Heart left ventricle (tissue), 16 donors: ENCODE data around the gene PALM. TPM values are rescaled to one million over a fixed set of nuclear protein-coding genes. Genes with fewer than 3 reads are reported as not detected.

ENCODE experiments used
- ATAC-seq, 4 donors: fragments of 200-7000 bp; cut with Tn5 transposase; one replicate each; pipeline ENCODE4 v1.9.1; 2020 to 2022; ENCODE audit warnings: moderate library complexity in 4 of 4, mild to moderate bottlenecking in 3 of 4, moderate number of reproducible peaks in 1 of 4
- DNase-seq, 5 donors: peaks; one replicate each; pipeline ENCODE4 v3.0.0-alpha.2; 2020
- H3K27ac ChIP-seq, 12 donors: fragments of 200-600 bp; sonication (generic) in 4 of 12; one replicate each; pipeline versions ENCODE4 v1.5.0 to v1.8.0; 2016 to 2022; ENCODE audit warnings: mild to moderate bottlenecking in 2 of 12
- H3K27me3 ChIP-seq, 9 donors: fragments of 200-600 bp; sonication (generic) in 2 of 9; one replicate each; pipeline versions ENCODE4 v1.5.1 to v1.8.0; 2016 to 2022; ENCODE audit warnings: mild to moderate bottlenecking in 3 of 9
- H3K36me3 ChIP-seq, 9 donors: fragments of 200-600 bp; sonication (generic) in 2 of 9; one replicate each; pipeline versions ENCODE4 v1.5.0 to v1.8.0; 2018 to 2022; ENCODE audit warnings: mild to moderate bottlenecking in 2 of 9
- H3K4me1 ChIP-seq, 12 donors: fragments of 200-600 bp; sonication (generic) in 4 of 12; one replicate each; pipeline versions ENCODE4 v1.5.0 to v1.8.0; 2016 to 2022; ENCODE audit warnings: mild to moderate bottlenecking in 3 of 12
- H3K4me3 ChIP-seq, 12 donors: fragments of 200-600 bp; sonication (generic) in 4 of 12; one replicate each; pipeline versions ENCODE4 v1.5.0 to v1.8.0; 2017 to 2022; ENCODE audit warnings: mild to moderate bottlenecking in 9 of 12, moderate library complexity in 4 of 12
- H3K9me3 ChIP-seq, 12 donors: fragments of 200-600 bp; sonication (generic) in 4 of 12; one replicate each; pipeline versions ENCODE4 v1.5.0 to v1.8.0; 2016 to 2022; ENCODE audit warnings: mild to moderate bottlenecking in 1 of 12
- CTCF ChIP-seq, 12 donors: fragments of 200-600 bp; sonication (generic) in 4 of 12; IDR thresholded peaks; one replicate each; pipeline versions ENCODE4 v1.5.0 to v1.8.0; 2018 to 2022; ENCODE audit warnings: antibody characterized with exemption in 12 of 12, mild to moderate bottlenecking in 5 of 12
- POLR2A ChIP-seq, 2 donors: fragments of 450-650 bp; IDR thresholded peaks; one replicate each; pipeline ENCODE4 v1.6.1; 2017; ENCODE audit warnings: antibody characterized with exemption in 2 of 2, mild to moderate bottlenecking in 2 of 2, moderate library complexity in 2 of 2
- WGBS, 4 donors: extraction: QIAGEN DNeasy Blood & Tissue Kit in 2 of 4; methylation state at CpG; one replicate each; pipeline versions ENCODE4 v1.1.5 to v1.1.7; 2013 to 2018; 5-methylcytosine and 5-hydroxymethylcytosine counted together
- intact Hi-C, 10 donors: fragments of 100-400 bp; cut with DNase I; formaldehyde crosslinking; loops; one replicate each; pipeline versions ENCODE4 v1.11.1 to v1.14.2; 2022
- polyA plus RNA-seq, 2 donors: library from polyadenylated mRNA; stranded (reverse); fragments of 200-250 nt; gene quantifications; one replicate each; pipeline ENCODE4 v1.2.3, GENCODE V29; 2013
- total RNA-seq, 9 donors: library from RNA; depleted of rRNA in 2 of 9; stranded (reverse); fragments of >200 nt in 2 of 9; fragmentation: NEBNext Ultra II Directional in 3 of 9; extraction: Animal tissue kit (Norgen Biotek cat#: 25700) in 3 of 9; gene quantifications; one replicate each; pipeline versions ENCODE4 v1.1.0 to v1.2.4, GENCODE V29; 2016 to 2023
- donor health status: ischemic (EF 13 %, LVEDD 7.1; RV severe dilation, severe dysfunction).
- donor health status: healthy with polysubstance abuse.
- donor health status: DM: no; HTN: yes; CAD: no.
- donor health status: DM: no; HTN: no; CAD: no.
- donor health status: ischemic (EF 25% LVEDD 6.9; RV normal size, moderate dysfunction).
- donor health status: ischemic (EF 25% LVEDD 5.7; RV mildly dilated, moderate dysfunction).
- donor health status: healthy.
- donor health status: DM: yes; HTN: yes; CAD: no.
- donor health status: ischemic (EF 35%, LVEDD 5.7; RV mildly dilated, moderate dysfunction).
- donor health status: nonischemic (EF 11% LVEDD 7.7; RV severe dilation, severe dysfunction).
- donor health status: DM: yes; HTN: yes; CAD: no.
- donor health status: PGD.
- donor health status: ischemic (EF 29% LVEDD 5.4; RV normal size, mild dysfunction).
- donor health status: nonischemic (EF 23%, LVEDD 6.1; RV moderate dilation, normal function).

Gene PALM
- total and polyA plus RNA-seq, 11 donors: 13.5 to 42.3 (median 23.3) TPM

- H3K4me3 ChIP-seq: no peak overlapping the region
- H3K27me3 ChIP-seq: peaks cover 0 to 20% (median 10%) of the 10 kb centered on the region in 9 donors
- peaks cover 0 to 3% (median 0%) of the 10 kb centered on the region in 12 donors for H3K9me3 ChIP-seq
- H3K27ac ChIP-seq: peak overlapping the region in 8 of 12 donors; percentile 14 to 67 (median 37)
- ATAC-seq: peak in 2 of 4 donors; percentile 16 to 41
- intact Hi-C loops: no loop called here
- H3K4me1 ChIP-seq: peaks cover 0 to 39% (median 26%) of the 10 kb centered on the region in 12 donors
- no peak for DNase-seq
- 31 to 71% (median 52%) methylated on average over 18 to 53 of the region's 58 CpGs for whole genome bisulfite sequencing, 4 donors
- no peaks in the 10 kb centered on the region for H3K36me3 ChIP-seq
- TF ChIP-seq POLR2A (IDR thresholded peaks at IDR 0.05) (no peak), CTCF (IDR thresholded peaks at IDR 0.05) (no peak)
These were observed 11.8 kb downstream of the PALM start for GRCh38 chr19:720345-721160.

- TF ChIP-seq POLR2A (IDR thresholded peaks at IDR 0.05) (no peak), CTCF (IDR thresholded peaks at IDR 0.05) (no peak)
- 35 to 60% (median 46%) methylated on average over 17 of the region's 17 CpGs for WGBS, 4 donors
- intact Hi-C loops: no loop called here
- Histone ChIP-seq H3K9me3 (no peaks in the 10 kb centered on the region), H3K4me3 (no peak overlapping the region), H3K27me3 (peaks cover 0 to 20% (median 10%) of the 10 kb centered on the region in 9 donors), H3K4me1 (peaks cover 0 to 47% (median 32%) of the 10 kb centered on the region in 12 donors), H3K27ac (peak overlapping the region in 9 of 12 donors; percentile 13 to 64 (median 34)), H3K36me3 (peaks cover 0 to 5% (median 0%) of the 10 kb centered on the region in 9 donors)
- ATAC-seq (peak; percentile 11 to 64 (median 52)), DNase-seq (peak in 4 of 5 donors; percentile 46 to 68 (median 58))
These were observed 13.9 kb downstream of the PALM start for GRCh38 chr19:722553-723101.

- DNase-seq (no peak), ATAC-seq (no peak)
- no peak for TF ChIP-seq CTCF (IDR thresholded peaks at IDR 0.05)
- no peak for TF ChIP-seq POLR2A (IDR thresholded peaks at IDR 0.05)
- Histone ChIP-seq H3K9me3 (no peaks in the 10 kb centered on the region), H3K36me3 (peaks cover 0 to 5% (median 0%) of the 10 kb centered on the region in 9 donors), H3K4me1 (peaks cover 0 to 50% (median 36%) of the 10 kb centered on the region in 12 donors), H3K27me3 (peaks cover 0 to 20% (median 10%) of the 10 kb centered on the region in 9 donors), H3K27ac (peak overlapping the region in 8 of 12 donors; percentile 13 to 59 (median 38)), H3K4me3 (no peak overlapping the region)
- intact Hi-C loops: no loop called here
- WGBS, 4 donors: 78 to 84% (median 81%) methylated on average over 13 of the region's 13 CpGs
These were observed 14.5 kb downstream of the PALM start for GRCh38 chr19:723247-723646.

GRCh38 chr19:723714-724113 lies 15.0 kb downstream of the PALM start:
- ATAC-seq (no peak), DNase-seq (no peak)
- peaks cover 0 to 50% (median 38%) of the 10 kb centered on the region in 12 donors for H3K4me1 ChIP-seq
- H3K36me3 ChIP-seq: peaks cover 0 to 5% (median 0%) of the 10 kb centered on the region in 9 donors
- no peak for TF ChIP-seq CTCF (IDR thresholded peaks at IDR 0.05)
- TF ChIP-seq POLR2A (IDR thresholded peaks at IDR 0.05): no peak
- no peaks in the 10 kb centered on the region for H3K9me3 ChIP-seq
- H3K4me3 ChIP-seq: no peak overlapping the region
- peak overlapping the region in 2 of 12 donors; percentile 22 to 59 for H3K27ac ChIP-seq
- peaks cover 0 to 20% (median 10%) of the 10 kb centered on the region in 9 donors for H3K27me3 ChIP-seq
- intact Hi-C loops: no loop called here
- WGBS, 4 donors: 93 to 95% (median 94%) methylated on average over 18 of the region's 18 CpGs
